ENCODE data around the gene WIPF1.
A peak's percentile ranks its signal among the peaks of the same experiment; 100 is the strongest.

The WIPF1 gene

GRCh38 chr2:174618179-174618578, 20.6 kb upstream of the WIPF1 start:
- no peak for DNase-seq

GRCh38 chr2:174617718-174618117, 20.1 kb upstream of the WIPF1 start:
- no peak for DNase-seq

DNA sequence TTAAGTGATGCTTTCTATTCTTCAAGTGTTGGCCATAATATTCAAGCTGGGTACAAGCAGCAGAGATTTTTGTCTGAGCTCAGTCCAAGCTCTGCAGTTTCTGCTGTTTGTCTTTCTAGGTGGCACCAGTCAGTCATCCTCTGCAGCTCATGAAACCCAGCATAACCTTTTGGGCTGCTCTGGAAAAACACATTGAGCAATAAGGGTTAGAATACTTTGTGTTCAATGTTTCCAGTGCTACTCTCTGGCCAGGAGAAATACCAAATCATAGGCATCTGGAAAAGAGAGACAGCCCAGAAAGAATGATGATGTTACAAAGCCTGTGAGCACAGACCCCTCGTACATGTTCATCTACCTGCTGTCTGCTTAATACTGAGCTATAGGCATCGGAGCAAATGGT, 19.5 kb upstream of the WIPF1 start:
- no peak for DNase-seq

- DNase-seq, result no peak
These were observed 18.4 kb upstream of the WIPF1 start for GRCh38 chr2:174615871-174616436.

- no peak for DNase-seq
These were observed 16.7 kb upstream of the WIPF1 start for GRCh38 chr2:174614261-174614660.

- no peak for DNase-seq
These were observed 15.9 kb upstream of the WIPF1 start for GRCh38 chr2:174613531-174613930.

DNA sequence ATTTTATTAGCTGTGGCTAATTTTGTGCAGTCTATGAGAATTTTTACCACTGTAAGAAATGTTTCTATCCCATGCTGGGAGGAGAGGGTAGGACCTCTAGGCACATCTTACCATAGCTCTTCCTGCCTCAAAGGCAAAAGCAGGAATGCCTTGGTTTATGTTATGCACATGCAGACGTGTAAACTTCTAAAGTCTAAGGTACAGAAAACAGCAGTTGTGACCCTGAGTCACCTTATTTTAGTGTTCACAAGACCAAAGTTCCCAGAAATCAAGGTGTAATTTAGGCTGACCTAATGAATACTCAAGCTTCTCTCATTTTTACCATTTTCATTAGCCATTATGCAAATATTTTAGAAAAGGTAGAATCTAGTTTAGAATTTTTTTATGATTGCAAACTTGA, 15.4 kb upstream of the WIPF1 start:
- no peak for DNase-seq

DNA sequence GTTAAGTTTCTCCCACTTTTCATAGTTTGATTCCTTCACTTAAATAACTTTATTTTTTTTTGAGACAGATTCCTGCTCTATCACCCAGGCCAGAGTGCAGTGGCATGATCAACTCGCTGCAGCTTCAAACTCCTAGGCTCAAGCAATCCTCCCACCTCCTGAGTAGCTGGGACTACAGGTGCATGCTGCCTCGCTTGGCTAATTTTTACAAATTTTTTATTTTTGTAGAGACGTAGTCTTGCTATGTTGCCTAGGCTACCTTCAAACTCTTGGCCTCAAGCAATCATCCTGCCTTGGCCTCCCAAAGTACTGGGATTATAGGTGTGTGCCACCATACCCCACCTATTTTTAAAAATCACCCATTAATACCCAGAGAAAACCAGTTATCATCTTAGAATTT, 14.2 kb upstream of the WIPF1 start:
- no peak for DNase-seq

DNA sequence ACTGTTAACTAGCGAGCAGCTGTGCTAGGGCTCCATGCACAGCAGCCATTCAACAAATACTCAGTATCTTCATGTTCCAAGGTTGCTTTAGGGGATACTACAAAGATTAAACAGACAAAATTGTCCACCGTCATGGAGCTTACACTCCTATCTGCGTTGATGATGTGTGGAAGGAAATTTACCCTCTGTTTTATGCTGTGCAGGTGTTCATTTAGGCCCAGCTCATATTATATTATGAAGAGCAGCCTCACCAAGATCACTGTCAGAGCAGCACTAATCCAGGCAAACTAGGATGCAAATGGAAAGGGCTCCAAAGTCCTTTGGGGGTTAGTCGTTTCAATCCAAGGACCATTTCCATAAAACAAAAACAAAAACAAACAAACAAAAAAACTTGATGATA, 13.4 kb upstream of the WIPF1 start:
- no peak for DNase-seq

GRCh38 chr2:174610243-174610995, 12.8 kb upstream of the WIPF1 start:
- DNase-seq, result no peak

DNA sequence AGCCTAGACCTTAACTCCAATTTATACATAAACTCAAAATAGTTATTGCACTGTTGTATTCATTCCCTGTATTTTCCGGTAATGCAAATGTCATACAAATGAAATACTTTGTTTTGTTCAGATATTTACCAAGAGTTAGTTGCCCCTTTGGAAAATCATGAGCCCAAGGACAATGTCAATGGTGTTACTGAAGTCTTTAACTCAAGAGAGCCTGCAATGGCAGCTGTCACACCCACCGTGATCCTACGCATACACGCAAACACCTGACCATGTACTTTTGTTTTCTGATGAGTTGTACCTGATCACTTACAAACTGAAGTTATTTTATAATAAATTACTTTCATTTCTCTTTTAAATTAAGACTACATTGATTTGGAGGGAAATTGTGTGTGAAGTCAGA, 11.7 kb upstream of the WIPF1 start:
- DNase-seq, result no peak

GRCh38 chr2:174608866-174609214, 11.2 kb upstream of the WIPF1 start:
- no peak for DNase-seq

- DNase-seq, result no peak
These were observed 10.6 kb upstream of the WIPF1 start for GRCh38 chr2:174607989-174608865.

DNA sequence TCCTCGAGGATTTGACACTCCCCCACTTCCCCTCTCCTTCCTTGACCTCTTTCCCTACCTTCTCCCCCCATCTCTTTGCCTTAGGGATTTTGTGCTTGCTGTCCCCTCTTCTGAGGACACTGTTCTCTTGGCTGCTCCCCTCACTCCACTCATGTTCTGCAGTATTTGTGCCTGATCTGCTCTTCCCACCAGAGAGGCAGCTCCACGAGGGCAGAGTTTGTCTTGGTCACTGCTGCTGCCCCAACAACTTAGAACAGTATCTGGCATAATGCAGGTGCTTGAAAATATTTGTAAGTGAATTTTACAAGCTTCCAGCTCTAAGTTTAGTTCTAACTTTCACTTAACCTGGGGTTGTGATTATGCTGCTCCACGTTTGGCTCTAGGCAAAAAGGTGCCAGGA, 10.0 kb upstream of the WIPF1 start:
- no peak for DNase-seq

GRCh38 chr2:174606336-174606735, 8.7 kb upstream of the WIPF1 start:
- no peak for DNase-seq

DNA sequence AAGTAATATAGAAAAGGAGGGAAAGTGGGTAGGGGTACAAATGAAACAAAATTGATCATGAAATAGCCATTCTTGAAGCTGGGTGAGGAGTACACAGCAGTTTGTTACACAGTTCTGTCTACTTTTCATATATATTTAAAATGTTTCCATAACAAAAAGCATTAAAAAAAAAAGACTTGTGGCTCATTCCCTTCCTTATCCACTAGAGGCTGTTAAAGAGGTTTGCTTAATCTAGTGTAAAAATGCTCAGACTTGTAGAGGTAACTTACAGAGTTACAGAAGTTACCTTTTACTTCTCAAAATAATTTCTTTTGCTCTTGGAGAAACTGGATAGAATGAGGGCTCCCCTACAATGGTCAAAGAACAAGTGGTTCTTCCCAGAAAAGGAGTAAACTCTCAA, 8.1 kb upstream of the WIPF1 start:
- no peak for DNase-seq

GRCh38 chr2:174603280-174603679, 5.7 kb upstream of the WIPF1 start:
- DNase-seq, result peak; percentile 32

DNA sequence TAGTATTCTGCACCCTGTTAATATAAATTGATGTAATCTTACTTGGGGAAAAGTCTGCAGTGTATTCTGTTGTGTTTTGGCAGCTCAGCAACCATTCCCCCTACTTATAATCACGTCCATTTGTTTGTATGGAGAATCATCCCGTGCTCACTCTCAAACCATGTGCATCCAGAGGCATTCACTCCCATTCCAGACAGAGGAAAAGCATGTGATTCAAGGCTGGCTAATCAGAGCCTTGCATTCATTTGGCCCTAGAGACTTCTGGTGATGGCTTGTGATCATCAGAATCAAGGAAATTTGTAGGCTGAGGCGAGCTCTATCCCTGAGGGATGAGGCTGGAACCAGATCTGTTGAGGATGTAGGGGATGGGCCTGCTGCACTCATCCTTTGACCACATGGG, 5.1 kb upstream of the WIPF1 start:
- no peak for DNase-seq

DNA sequence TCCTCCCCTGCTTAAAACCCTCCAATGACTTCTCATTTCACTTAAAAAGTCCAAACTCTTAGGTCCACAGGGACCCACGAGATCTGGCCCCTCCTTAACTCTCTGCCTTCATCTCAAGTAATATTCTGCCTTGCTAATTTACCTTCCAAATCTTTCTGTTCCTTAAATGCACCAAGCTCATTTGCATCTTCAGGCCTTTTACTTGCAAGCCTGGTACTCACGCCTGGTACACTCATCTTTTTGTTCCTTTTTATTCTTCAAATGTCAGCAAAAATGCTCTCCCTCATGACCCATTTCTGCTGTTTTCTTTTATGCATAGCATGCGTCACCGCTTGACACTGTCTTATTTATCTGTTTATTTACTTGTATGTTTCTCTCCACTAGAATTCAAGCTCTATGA, 2.7 kb upstream of the WIPF1 start:
- DNase-seq, result no peak

- no peak for DNase-seq
These were observed 1.8 kb upstream of the WIPF1 start for GRCh38 chr2:174599310-174599921.

- no peak for DNase-seq
These were observed 627 bp downstream of the WIPF1 start for GRCh38 chr2:174597009-174597344.

DNA sequence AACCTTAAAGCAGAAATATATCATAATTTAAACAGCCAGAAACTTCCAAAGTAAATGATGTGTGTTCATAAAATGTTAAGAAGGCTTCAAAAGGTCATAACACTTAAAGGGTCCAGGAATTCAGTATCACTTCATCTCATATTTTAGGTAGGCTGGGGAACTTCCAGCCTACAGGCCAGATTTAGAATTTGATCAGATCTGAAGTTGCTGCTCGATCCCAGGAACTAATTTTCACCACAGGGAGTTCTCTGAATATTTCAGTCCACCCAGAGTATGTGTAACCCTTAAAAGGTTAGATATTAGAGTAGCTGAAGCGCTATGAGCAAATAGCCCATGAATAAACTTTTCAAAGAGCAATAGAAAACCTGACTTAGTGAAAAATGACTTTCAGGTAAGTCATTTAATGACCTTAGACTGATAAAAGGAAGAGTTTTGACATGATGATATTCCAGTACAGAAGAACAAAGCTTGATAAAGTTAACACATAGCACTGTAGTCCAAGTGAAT, 1.7 kb downstream of the WIPF1 start:
- no peak for DNase-seq

- DNase-seq, result no peak
These were observed 2.3 kb downstream of the WIPF1 start for GRCh38 chr2:174595116-174595809.
